ENCODE results near the gene CYP4V2.

- TF ChIP-seq POLR2AphosphoS5 (IDR thresholded peaks at IDR 0.05; ENCODE audit: low read depth, low read length): no peak
- no peak for TF ChIP-seq TAF1 (IDR thresholded peaks at IDR 0.05; ENCODE audit: borderline replicate concordance, low read depth, low read length)
These were observed 35.3 kb downstream of the CYP4V2 start for GRCh38 chr4:186226521-186227189.
